ENCODE measurements around the gene PTPN3.

PTPN3 gene

DNA sequence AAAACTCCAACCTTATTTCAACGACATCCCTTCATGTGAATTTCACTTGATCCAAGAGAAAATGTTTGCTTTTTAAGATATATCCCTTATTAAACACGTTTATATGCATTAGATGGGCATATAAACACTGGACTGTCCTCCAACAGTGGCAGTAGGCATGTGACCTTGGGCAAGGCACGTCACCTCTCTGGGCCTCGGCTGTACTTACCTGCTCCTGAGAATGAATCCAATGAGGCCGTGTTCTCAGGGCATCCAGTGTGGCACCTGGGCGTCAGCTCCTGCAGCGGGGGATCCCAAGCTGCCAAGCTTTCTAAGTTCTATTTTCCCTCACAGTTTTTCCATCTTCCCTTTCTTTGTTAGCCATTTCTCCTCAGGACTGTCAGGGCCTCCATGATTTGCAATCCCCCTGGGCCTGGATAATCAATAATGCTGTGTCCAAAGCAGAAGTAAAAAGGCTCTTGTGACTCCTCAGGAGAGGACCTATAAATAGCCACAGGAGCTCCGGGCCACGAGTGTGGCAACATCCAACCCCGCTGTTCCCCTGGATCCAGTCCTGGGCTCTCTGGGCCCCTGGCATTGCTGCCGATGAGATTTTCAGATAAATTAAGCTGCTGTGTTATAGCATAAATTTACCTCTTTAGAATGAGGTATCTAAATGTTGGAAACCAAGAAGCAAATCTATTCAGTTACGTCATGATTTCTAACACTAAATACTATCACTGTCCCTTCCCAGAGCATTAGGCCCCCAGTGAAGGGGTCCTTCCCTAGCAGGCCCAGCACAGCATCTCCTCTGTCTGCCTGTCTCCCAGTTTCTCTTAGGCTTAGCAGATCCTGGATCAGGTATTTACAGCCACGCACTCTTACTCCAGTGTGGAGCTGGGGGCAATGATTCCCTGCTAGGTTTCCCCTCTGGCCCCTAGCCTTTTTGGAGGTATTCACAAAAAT lies 76.8 kb downstream of the PTPN3 start:
- no peak for DNase-seq

- no peak for DNase-seq
These were observed 78.6 kb downstream of the PTPN3 start for GRCh38 chr9:109419531-109419930.

DNA sequence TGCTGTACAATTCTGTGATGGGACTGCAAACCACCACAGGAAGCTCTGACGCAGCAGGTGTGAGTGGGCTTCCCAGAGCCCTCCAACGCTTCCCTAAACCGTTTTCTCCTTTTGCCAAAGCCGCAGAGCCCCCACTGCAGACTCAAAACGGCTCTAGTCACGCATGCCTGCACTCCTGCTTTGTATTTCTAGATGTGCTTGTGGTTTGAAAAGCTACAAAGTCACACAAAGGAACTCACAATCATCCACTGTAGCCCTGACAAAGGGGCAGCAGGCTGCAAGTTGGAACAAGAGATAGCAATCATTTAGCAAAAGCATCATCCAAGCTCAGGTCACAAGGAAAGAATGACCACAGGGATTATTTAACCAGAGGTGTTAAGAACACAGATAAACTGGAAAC lies 79.3 kb downstream of the PTPN3 start:
- no peak for DNase-seq

DNA sequence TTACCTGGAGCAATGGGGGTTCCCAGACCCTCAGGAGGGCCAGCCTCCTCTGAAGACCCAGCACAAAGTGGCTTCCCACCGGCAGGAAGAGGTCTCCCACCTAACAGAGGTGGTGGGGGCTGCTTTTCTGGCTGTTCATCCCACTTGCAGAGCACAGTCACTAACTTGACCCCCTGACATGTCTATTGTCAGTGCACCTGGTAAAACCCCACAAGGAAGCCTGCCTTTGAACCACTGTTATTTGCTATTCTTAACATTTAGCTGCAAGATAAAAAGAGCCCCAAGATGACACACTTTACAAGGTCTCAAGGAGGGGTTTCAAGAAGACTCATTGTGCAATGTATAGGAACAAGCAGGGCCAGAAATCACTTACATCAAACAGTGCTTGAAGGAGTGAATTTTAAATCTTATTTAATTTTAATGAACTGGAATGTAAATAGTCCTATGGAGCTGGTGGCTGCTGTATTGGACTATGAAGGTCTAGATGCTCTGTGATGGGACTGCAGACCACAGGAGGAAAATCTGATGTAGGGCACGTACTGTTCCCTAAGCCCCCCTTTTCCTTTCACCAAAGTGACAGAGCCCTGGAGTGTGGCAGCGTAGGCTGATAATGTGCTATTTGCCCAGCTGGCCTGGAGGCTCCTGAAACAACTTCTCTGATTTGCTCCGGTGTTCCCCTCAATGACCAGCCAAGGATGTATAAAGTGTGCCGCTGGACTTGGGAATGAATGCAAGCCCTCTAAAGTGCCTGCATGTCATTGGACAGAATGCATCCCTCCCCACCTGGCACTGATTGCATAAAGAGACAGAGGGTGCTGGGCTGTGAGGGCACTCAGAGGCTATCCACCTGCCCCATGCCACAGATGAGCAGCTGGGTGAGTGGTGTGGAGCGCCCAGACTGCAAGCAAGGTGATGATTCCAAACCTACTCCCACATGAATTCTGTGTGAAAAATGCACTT lies 80.2 kb downstream of the PTPN3 start:
- no peak for DNase-seq

GRCh38 chr9:109417054-109417453 lies 81.1 kb downstream of the PTPN3 start:
- DNase-seq = no peak

DNA sequence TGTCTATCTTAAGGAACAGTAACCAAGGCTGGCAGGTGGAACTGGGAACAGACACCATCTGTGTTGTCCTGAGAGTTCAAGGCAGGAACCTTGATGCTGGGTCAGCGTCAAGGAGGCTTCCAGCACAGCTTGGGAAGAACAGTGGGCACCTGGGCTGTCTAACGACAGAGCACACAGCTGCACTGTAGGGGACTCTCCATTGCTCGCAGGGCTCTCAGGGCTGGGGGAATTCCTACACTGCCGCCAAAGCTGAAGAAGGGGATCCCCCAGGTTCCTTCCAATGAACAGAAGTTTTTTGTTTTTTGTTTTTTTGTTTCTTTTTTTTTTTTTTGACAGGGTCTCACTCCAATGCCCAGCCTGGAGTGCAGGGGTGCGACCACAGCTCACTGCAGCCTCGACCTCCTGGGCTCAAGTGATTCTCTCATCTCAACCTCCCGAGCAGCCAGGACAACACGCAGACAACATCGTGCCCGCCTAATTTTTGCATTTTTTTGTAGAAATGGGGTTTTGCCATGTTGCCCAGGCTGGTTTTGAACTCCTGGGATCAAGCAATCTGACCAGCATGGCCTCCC lies 81.9 kb downstream of the PTPN3 start:
- DNase-seq = peak; percentile 9

DNA sequence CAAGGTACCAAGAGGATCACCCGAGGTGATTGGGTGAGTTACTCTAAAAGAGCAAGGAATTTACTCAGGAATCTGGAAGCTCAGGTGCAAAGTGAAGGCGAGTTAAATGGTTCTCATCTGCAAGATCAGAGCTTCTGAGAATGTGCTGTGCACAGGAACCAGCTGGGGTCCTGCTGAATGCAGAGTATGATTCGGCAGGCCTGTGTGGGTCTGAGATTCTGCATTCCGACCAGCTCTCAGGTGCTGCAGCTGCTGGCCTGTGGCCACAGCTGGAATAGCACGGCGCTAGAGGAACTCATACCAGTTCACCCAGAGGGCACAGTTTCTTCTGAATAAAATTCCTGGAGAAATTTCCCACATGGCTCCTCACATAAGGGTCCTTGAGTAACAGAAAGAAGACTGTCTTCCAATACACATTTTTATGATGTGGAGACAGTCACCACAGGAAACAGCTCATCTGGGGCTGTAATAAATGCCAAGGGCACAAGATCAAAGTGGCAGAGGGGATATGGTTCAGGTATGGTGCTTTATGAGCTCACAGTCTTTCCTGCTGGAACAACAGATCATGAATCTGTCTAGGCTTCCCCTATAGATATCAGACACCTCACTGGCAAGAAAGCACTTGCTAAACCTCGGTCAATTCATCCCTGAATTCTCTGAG lies 83.9 kb downstream of the PTPN3 start:
- DNase-seq = no peak

GRCh38 chr9:109411798-109412352 lies 86.2 kb downstream of the PTPN3 start:
- no peak for DNase-seq

DNA sequence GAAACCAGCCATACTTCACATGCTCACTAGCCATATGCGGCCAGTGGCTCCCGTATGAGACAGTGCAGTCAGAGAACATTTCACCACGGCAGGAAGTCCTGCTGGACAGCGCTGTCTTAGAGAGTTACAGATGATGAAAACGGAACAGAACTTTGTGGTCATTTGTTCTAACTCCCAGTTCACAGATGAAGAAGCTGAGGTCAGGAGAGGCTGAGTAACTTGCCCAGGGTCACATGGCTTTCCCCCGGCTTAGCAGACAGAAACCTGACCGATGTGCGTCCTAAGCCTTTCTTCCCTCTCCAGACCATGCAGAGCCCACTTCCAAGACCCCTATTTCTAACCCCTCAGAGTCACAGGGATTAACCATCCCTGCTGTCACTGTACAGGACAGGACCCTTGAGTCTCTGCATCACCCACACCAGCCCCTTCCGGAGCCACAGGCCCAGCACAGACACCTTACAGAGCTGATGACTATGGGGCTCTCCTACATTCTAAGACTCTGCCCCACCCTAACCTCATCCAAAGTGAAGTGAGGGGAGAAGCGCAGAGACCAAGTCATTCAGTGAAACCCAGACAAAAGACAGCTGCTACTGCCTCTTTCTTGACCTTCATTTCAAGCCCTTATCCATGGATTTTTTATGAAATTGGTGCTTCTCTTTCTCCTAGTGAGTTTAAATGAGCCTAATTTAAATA lies 86.9 kb downstream of the PTPN3 start:
- no peak for DNase-seq

- DNase-seq = no peak
These were observed 88.2 kb downstream of the PTPN3 start for GRCh38 chr9:109409773-109410397.

- DNase-seq = no peak
These were observed 89.2 kb downstream of the PTPN3 start for GRCh38 chr9:109408759-109409462.

DNA sequence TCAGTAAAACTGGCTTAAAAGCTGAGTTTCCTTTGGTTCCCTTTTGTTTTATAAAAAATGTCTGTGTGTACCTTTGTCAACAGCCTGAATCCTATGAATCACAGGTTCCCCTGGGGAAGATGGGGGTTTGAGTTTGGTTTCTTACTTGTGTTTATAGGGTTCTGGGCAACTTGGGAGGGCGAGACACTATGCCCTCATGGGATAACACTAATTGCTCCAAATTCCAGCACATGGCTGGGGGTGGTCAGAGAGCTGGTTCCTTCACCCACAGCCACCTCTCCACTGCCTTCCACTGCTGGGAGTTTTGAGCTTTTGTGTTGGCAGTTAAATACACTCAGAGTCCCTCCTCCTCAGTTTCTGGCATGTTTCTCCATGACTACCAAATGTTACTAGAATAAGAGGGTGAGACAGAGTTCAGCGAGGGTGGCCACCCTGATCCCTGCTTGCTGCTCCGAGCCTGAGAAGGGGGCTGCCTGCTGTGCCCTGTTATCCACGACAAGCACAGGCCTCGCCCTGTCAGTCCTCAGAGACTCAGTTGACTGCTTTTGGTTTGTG lies 94.3 kb downstream of the PTPN3 start:
- no peak for DNase-seq

GRCh38 chr9:109403116-109403515 lies 95.0 kb downstream of the PTPN3 start:
- no peak for DNase-seq

- no peak for DNase-seq
These were observed 96.2 kb downstream of the PTPN3 start for GRCh38 chr9:109401990-109402318.

- no peak for DNase-seq
These were observed 96.7 kb downstream of the PTPN3 start for GRCh38 chr9:109401169-109401989.

DNA sequence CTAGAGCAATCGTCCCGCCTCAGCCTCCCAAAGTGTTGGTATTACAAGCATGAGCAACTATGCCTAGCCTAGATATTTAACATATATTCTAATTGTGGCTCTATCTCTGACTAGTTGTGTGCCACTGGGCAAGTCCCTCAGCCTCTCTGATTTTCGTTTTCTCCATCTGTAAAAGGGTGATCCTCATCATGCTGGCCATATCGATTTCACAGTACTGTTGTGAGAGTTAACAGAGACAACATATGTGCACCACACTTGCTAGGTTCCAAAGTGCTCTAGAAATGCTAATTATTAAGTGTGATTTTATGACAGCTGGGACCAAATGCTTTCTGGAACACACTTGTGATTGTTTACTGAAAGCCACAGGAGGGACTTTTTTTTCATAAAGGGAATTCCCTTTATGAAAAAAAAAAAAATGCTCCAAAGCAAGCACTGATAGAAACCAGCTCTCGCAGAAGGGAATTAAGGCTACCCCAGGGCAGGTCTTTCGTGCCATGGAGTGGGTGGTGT lies 98.8 kb downstream of the PTPN3 start:
- DNase-seq = no peak

DNA sequence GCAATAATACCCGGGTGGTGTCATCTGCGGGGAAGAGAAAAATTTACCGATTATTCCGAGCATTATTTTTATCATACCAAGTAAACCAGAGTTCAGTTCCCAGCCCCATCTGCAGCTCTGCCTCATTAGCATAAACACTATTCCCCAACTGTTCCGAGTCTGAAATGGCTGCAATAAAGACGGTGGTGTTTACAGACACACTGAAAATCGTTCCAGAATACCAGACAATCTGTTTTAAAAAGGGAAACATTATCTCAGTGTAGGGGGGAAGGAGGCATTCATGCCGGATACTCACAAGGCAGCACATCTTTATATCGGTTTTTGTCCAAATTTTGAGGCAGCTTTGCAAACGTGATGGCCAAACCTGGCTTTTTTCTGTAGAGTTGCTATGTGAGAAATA lies 106.9 kb downstream of the PTPN3 start:
- DNase-seq = no peak

GRCh38 chr9:109387856-109388255 lies 110.3 kb downstream of the PTPN3 start:
- DNase-seq = no peak

- DNase-seq = no peak
These were observed 110.9 kb downstream of the PTPN3 start for GRCh38 chr9:109387206-109387605.

Data from CD4-positive, alpha-beta T cell treated with Interferon gamma for 1 hour (primary cell).